Colonic mucosa (tissue), 4 donors: Measurements from ENCODE around the gene DPP10. TPM values are rescaled to one million over a fixed set of nuclear protein-coding genes. Genes with fewer than 3 reads are reported as not detected.

ENCODE experiments used
- DNase-seq: peaks from one replicate; pipeline ENCODE4 v3.0.0-alpha.2; 2020
- H3K27ac ChIP-seq: fragments of 200-600 bp; one replicate; pipeline ENCODE4 v1.8.0; 2021
- H3K27me3 ChIP-seq: fragments of 200-600 bp; one replicate; pipeline ENCODE4 v1.8.0; 2021
- H3K36me3 ChIP-seq: fragments of 200-600 bp; one replicate; pipeline ENCODE4 v1.8.0; 2021
- H3K4me1 ChIP-seq: fragments of 200-600 bp; one replicate; pipeline ENCODE4 v1.8.0; 2021; ENCODE audit warnings: mild to moderate bottlenecking
- H3K4me3 ChIP-seq: fragments of 200-600 bp; one replicate; pipeline ENCODE4 v1.8.0; 2021
- H3K9ac ChIP-seq, 2 donors: one replicate each; pipeline ENCODE4 v1.7.0; 2013; ENCODE audit warnings: control low read depth in 2 of 2, low read depth in 2 of 2, low read length in 2 of 2
- H3K9me3 ChIP-seq: fragments of 200-600 bp; one replicate; pipeline ENCODE4 v1.8.0; 2021
- intact Hi-C: fragments of 100-400 bp; cut with DNase I; formaldehyde crosslinking; loops from one replicate; pipeline ENCODE4 v1.14.1; 2022
- total RNA-seq, 2 donors: library from RNA; stranded (reverse); fragmentation: NEBNext Ultra II Directional in 1 of 2; extraction: Animal tissue kit (Norgen Biotek cat#: 25700) in 1 of 2; gene quantifications; one replicate each; pipeline ENCODE4 v1.2.1, GENCODE V29; 2021
- TF ChIP-seq, protein P1 (sequence below): fragments of 200-600 bp; IDR thresholded peaks from one replicate; pipeline ENCODE4 v1.8.0; 2022; ENCODE audit warnings: antibody characterized with exemption, mild to moderate bottlenecking
- donor health status: healthy.
- donor health status: DM: no; HTN: no; CAD: no.
- donor health status: DM: no; HTN: no; CAD: no.

The DPP10 gene
- total RNA-seq, 2 donors from 2014 or later, result 6.0 to 8.1 TPM

DNA sequence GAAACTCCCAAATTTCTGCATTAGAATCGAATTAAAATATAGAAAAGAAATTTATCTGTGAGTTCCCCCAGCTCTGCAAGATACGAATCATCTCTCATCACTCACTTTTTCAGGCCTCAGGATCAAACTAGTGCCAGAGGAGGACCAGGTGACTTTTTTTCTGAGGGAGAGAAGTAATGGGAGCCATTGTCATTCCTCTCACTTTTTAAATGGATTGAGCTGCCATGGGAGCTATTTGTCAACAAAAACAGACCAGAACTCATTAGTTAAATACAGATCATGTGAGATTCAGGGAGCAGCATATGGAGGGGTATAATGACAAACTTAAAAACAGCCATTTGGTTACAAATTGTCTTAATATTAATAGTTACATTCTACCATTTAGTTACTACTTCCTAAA is 594.4 kb downstream of the DPP10 start:
- TF ChIP-seq, protein P1, sequence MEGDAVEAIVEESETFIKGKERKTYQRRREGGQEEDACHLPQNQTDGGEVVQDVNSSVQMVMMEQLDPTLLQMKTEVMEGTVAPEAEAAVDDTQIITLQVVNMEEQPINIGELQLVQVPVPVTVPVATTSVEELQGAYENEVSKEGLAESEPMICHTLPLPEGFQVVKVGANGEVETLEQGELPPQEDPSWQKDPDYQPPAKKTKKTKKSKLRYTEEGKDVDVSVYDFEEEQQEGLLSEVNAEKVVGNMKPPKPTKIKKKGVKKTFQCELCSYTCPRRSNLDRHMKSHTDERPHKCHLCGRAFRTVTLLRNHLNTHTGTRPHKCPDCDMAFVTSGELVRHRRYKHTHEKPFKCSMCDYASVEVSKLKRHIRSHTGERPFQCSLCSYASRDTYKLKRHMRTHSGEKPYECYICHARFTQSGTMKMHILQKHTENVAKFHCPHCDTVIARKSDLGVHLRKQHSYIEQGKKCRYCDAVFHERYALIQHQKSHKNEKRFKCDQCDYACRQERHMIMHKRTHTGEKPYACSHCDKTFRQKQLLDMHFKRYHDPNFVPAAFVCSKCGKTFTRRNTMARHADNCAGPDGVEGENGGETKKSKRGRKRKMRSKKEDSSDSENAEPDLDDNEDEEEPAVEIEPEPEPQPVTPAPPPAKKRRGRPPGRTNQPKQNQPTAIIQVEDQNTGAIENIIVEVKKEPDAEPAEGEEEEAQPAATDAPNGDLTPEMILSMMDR, result no peak
- Histone ChIP-seq H3K9me3 (no peaks in the 10 kb centered on the region), H3K27me3 (no peaks in the 10 kb centered on the region), H3K4me3 (no peak overlapping the region), H3K4me1 (no peaks in the 10 kb centered on the region), H3K9ac (no peak overlapping the region), H3K27ac (no peak overlapping the region), H3K36me3 (no peaks in the 10 kb centered on the region)
- no peak for DNase-seq
- intact Hi-C loops, result no loop called here

DNA sequence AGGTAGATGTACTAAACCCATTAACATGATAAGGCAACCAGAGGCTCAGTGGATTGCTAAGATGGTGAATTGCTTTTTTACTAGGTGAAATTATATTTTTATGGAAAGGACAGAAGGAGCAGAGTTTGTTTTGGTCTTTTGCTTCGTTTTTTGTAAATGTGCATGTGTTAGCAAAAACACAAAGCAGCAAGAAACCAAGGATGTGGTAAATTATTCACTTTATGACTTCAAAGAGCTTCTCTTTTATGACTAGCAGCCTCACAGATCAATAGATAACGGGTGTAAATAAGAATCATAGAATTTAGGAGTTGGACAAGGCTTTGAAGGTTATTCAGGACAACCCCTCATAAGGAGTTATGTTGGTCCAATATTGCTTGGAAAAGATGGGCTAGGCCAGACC is 615.0 kb downstream of the DPP10 start:
- intact Hi-C loops, result no loop called here
- no peak for DNase-seq
- Histone ChIP-seq H3K36me3 (no peaks in the 10 kb centered on the region), H3K9ac (no peak overlapping the region), H3K4me1 (no peaks in the 10 kb centered on the region), H3K4me3 (no peak overlapping the region), H3K27me3 (no peaks in the 10 kb centered on the region), H3K27ac (no peak overlapping the region), H3K9me3 (no peaks in the 10 kb centered on the region)
- TF ChIP-seq, protein P1, result no peak

DNA sequence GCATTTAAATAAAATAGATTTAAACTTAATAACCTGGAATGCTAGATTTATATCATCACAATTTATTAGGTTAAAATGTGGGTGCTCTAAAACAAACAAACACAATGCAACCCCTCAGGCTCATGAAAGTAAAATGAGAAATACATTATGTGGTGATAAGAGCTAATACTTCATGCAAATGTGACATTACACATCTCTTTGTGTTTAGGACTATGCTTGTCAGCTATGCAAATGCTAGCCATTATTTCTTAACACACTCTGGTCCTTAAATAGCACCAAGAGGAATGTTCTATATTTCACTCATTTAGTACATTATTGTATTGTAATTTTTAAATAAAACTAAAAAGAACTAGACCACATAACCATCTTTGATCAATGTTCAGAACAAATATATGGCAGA is 627.6 kb downstream of the DPP10 start:
- no peaks in the 10 kb centered on the region for H3K27me3 ChIP-seq
- H3K4me1 ChIP-seq, result no peaks in the 10 kb centered on the region
- TF ChIP-seq, protein P1, result no peak
- H3K27ac ChIP-seq, result no peak overlapping the region
- H3K9ac ChIP-seq, result no peak overlapping the region
- intact Hi-C loops, result no loop called here
- H3K36me3 ChIP-seq, result no peaks in the 10 kb centered on the region
- DNase-seq, result no peak
- H3K9me3 ChIP-seq, result no peaks in the 10 kb centered on the region
- H3K4me3 ChIP-seq, result no peak overlapping the region

GRCh38 chr2:115071534-115071933 is 629.1 kb downstream of the DPP10 start:
- DNase-seq, result peak; percentile 37
- H3K36me3 ChIP-seq, result no peaks in the 10 kb centered on the region
- H3K4me1 ChIP-seq, result no peaks in the 10 kb centered on the region
- H3K4me3 ChIP-seq, result no peak overlapping the region
- no peak overlapping the region for H3K9ac ChIP-seq
- H3K27me3 ChIP-seq, result no peaks in the 10 kb centered on the region
- TF ChIP-seq, protein P1, result no peak
- no peaks in the 10 kb centered on the region for H3K9me3 ChIP-seq
- H3K27ac ChIP-seq, result no peak overlapping the region
- intact Hi-C loops, result no loop called here

GRCh38 chr2:115075800-115076199 is 633.4 kb downstream of the DPP10 start:
- no peak overlapping the region for H3K4me3 ChIP-seq
- H3K9me3 ChIP-seq, result no peaks in the 10 kb centered on the region
- DNase-seq, result no peak
- no peak overlapping the region for H3K9ac ChIP-seq
- H3K4me1 ChIP-seq, result no peaks in the 10 kb centered on the region
- TF ChIP-seq, protein P1, result no peak
- H3K27me3 ChIP-seq, result no peaks in the 10 kb centered on the region
- intact Hi-C loops, result no loop called here
- no peak overlapping the region for H3K27ac ChIP-seq
- H3K36me3 ChIP-seq, result no peaks in the 10 kb centered on the region

DNA sequence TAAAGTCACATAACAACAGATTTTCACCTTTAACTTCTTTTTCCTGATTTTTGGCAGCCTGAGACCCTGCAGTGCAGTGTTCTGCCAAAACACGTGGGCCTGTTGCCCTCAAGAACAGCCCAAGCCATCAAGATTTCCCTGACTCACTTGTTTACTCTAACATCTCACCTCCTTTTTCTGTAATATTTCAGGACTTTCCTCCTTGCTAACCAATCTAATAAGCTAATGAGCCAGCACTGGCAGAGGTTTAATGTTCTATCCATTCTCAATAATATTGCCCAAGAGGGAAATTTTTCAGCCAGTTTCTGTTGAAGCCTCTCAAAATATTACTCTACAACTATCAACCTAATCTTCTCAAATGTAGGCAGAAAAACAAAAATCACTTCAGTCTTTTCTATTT is 635.2 kb downstream of the DPP10 start:
- TF ChIP-seq, protein P1, result no peak
- Histone ChIP-seq H3K27me3 (no peaks in the 10 kb centered on the region), H3K9ac (no peak overlapping the region), H3K27ac (no peak overlapping the region), H3K4me3 (no peak overlapping the region), H3K4me1 (no peaks in the 10 kb centered on the region), H3K36me3 (no peaks in the 10 kb centered on the region), H3K9me3 (no peaks in the 10 kb centered on the region)
- no peak for DNase-seq
- intact Hi-C loops, result no loop called here
